GM15510 (cell line): ENCODE results near the gene PPP3CA.

ENCODE experiments used
- POLR2A ChIP-seq: IDR thresholded peaks from 3 replicates; pipeline ENCODE4 v1.6.1; 2011; ENCODE audit warnings: borderline replicate concordance; ENCODE audit not compliant: insufficient read length; ENCODE audit errors: extremely low read depth

PPP3CA gene

GRCh38 chr4:101285985-101286384, 61.3 kb downstream of the PPP3CA start:
- TF ChIP-seq POLR2A, result no peak

GRCh38 chr4:101284546-101284945, 62.8 kb downstream of the PPP3CA start:
- TF ChIP-seq POLR2A, result no peak

- TF ChIP-seq POLR2A, result no peak
These were observed 63.9 kb downstream of the PPP3CA start for GRCh38 chr4:101283434-101283833.

DNA sequence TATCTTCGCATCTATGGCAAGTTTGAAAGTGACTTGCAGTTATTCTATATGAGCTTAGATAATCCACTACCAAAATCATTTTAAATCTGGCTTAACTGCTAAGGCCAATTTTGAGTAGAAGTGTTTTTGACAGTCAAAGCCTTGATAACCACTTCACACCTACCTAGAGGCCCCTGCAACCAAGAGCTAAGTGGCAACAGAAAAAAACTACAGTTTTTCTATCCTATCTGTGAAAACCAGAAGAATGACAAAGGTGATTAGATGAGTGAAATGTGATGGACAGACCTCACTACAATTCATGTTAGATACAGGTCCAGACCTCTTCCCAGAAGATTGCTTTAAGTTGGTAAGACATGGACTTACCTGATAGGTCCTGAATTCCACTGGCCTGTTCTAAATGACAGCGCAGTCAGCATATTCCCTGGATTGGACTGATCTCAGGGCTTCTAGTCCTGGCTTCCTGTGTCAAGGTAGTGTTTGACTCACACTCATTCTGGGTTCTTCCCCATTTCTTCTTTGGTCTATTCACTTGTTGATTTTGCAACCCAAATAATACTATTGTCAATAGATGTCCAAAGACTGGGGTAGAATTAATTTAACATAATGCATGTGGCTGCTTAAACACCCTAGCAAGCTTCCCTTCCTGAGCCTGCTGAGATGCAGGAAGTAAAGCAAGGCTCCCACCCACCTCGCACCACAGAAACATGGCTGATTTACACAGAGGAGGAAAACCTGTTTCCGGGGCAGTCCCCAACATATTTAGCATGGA, 65.1 kb downstream of the PPP3CA start:
- no peak for TF ChIP-seq POLR2A

DNA sequence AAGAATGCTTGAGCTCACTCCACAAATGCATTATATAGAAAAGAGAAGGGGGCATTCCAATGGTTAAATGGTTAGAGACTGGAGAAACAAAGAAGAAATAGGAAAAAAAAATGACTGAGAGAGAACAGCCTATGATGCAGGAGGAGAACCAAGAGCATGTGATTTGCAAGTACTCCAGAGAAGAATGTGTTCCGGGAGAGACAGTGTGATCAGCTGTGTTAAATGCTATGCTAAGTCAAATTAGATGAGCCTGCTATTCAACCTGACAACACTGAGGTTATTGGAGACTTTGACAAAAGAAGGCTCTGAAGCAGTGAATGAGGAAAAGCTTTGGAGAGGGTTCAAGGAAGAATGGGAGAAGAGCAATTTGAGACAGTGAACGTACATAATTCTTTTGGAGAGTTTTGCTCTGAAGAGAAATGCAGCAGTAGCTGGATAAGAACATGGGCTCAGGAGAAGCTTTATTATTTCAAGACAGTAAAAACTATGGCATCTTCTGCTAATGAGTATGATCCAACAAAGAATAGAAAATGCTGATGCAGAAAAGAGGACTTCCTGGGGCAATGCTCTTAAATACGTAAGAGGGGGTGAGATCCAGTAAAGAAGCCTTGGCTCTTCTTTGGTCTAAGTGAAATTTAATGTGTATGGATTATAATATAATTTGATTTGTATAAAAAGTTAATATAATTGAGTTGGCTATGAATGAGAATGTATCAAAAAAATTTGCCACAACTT, 66.3 kb downstream of the PPP3CA start:
- no peak for TF ChIP-seq POLR2A

DNA sequence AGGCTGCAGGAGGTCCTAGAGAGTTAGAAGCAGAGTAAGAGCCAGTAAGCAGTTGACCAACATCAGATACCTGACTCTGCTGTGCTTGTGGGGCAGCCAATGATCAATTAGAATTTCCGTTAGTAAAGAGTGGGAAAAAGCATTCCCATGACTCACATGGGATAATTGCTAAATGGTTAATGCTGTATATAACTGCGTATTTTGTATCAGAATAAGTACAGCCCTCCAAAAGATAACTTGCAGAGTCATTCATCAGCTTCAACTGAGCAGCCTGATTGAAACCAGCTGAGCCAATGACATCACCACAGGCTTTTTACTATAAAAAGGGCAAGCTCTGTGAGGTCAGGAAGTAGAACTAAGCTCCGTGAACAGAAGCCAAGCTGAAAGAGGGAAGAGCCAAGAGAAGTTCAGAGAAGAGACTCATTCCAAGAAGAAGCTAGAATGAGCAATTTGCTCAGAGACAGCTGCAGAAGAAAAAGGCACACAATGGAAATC, 67.9 kb downstream of the PPP3CA start:
- TF ChIP-seq POLR2A, result no peak

DNA sequence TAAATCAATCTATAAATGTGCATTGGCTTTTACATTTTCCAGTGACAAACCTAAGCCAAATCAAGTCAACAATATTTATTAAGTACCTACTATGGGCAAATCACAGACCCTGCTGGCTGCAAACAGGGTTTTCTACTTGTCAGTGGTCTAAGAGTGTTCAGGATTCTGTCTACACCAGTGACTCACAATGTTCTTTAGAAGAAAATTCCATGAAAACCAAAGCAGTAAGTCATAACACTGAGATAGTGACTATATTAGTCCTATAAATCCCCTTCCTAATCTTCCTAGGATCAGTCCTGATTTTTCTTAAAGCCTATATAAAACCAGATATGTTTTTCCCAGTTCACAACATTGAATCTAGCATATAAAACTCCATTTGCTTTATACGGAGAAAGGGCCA, 69.7 kb downstream of the PPP3CA start:
- TF ChIP-seq POLR2A, result no peak

- TF ChIP-seq POLR2A, result no peak
These were observed 70.7 kb downstream of the PPP3CA start for GRCh38 chr4:101276661-101277060.

- TF ChIP-seq POLR2A, result no peak
These were observed 72.2 kb downstream of the PPP3CA start for GRCh38 chr4:101274888-101275752.

DNA sequence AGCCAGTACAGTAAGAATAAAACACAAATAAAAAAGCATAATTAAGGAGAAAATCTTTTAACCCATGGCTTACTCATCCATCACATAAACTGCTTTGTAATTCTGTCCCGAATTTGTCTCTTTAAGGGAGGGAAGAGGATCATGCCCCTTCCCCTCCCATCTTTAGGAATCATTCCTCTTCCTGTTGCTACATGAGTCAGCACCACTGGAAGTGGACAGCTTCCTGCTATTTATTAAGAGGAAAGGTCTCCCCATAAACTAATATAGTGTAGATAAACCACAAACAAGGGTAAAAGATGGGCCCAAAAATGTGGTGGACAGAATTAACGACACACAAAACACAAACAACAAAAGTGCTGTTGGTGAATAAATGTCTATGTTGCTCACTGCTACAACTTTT, 75.8 kb downstream of the PPP3CA start:
- TF ChIP-seq POLR2A, result no peak

GRCh38 chr4:101269682-101270081, 77.6 kb downstream of the PPP3CA start:
- TF ChIP-seq POLR2A, result no peak

GRCh38 chr4:101265816-101266172, 81.5 kb downstream of the PPP3CA start:
- TF ChIP-seq POLR2A, result no peak

GRCh38 chr4:101264993-101265815, 82.1 kb downstream of the PPP3CA start:
- TF ChIP-seq POLR2A, result no peak

DNA sequence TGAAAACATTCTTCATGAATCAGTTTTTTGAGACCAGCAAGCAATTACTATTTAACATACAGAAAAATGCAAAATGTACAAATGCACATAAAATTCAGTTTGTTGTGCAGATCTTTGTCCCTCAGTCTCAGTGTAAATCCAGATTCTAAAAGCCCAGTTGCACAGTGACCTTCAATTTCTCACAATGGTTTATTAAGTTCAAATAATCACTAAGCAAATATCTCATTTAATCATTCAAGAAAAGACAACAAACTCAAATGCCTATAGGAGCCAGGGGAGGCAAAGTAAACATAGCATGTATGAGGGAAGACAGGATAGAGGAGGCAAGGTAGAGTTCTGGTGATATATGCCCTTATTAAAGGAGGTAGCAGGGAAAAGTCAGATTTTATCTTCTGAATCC, 82.8 kb downstream of the PPP3CA start:
- TF ChIP-seq POLR2A, result no peak

DNA sequence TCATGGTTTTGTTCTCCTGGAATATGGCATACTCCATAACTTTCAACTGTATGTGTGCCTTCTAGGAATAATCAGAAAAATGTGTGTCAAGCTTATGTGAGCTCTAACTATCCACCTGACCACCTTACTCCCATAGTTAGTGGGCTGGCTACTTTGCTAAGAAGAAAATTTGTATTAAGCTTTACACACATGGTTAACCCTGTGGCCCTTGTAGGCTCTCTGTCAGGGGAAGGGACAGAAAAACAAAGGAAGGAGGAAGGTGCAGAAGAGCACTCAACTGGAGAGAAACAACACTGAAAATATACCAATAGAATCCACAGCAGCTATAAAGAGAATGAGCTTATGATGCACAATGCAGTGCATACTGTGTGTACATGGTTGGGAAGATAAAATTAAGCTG, 84.6 kb downstream of the PPP3CA start:
- no peak for TF ChIP-seq POLR2A

DNA sequence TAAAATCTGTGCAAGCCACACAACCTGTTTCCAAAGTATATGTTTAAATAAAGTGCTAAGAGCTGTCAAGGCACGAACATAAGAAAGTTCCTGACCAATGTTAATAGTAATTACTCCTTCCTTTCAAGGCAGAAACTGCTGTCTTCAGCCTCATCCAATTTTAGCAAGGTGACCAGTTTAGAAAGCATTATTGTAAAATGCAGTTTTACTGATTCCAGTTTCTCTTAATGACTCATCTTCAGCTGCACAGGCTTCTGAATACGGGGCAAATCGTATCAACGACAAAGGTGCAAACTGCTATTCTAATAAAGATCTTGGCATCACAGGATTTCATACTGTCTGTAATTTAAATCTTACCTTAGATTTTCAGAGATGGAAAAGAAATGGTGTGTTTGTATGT, 87.5 kb downstream of the PPP3CA start:
- TF ChIP-seq POLR2A, result no peak
